Panc1 (cell line): ENCODE measurements around the gene PCDHGC5. TPM values are rescaled to one million over a fixed set of nuclear protein-coding genes. Genes with fewer than 3 reads are reported as not detected.

Experiments used
- ATAC-seq: fragments of 200-7000 bp; cut with Tn5 transposase; 2 replicates; pipeline ENCODE4 v1.9.1; 2020; ENCODE audit warnings: mild to moderate bottlenecking, moderate library complexity
- BruUV-seq: library from RNA; stranded (reverse); fragments of 400-500 nt; replicated peaks from 2 replicates; lab custom pipeline; 2021; lab: Mats Ljungman, UMichigan
- CTCF ChIA-PET: fragments of 300-600 bp; sonication (Branson Sonifier 250); formaldehyde crosslinking; loops from one replicate; lab custom pipeline; 2022; ENCODE audit warnings: antibody characterized with exemption; lab: Charles Lee
- POLR2A ChIA-PET: fragments of 300-600 bp; sonication (Branson Sonifier 250); formaldehyde crosslinking; loops from one replicate; lab custom pipeline; 2022; ENCODE audit warnings: antibody characterized with exemption; lab: Charles Lee
- DNase-seq: peaks from one replicate; pipeline ENCODE4 v3.0.0-alpha.2; 2010; ENCODE audit warnings: low read depth, low spot score
- H3K27ac ChIP-seq: 2 replicates; pipeline ENCODE4 v1.5.1; 2011; ENCODE audit warnings: mild to moderate bottlenecking, low read length, inconsistent platforms
- H3K27me3 ChIP-seq: fragments of 200-500 bp; sonication (Bioruptor generic); 2 replicates; pipeline ENCODE4 v1.6.0; 2014; ENCODE audit warnings: low read length, inconsistent platforms; ENCODE audit not compliant: control insufficient read depth, insufficient read depth
- H3K36me3 ChIP-seq: fragments of 200-500 bp; sonication (Bioruptor generic); 2 replicates; pipeline ENCODE4 v1.5.1; 2014; ENCODE audit warnings: inconsistent platforms, mild to moderate bottlenecking, low read length, moderate library complexity; ENCODE audit not compliant: control insufficient read depth, insufficient read depth
- H3K4me1 ChIP-seq: 2 replicates; pipeline ENCODE4 v1.5.1; 2011; ENCODE audit warnings: inconsistent platforms, mild to moderate bottlenecking, low read length, moderate library complexity; ENCODE audit not compliant: control insufficient read depth, insufficient read depth
- H3K4me3 ChIP-seq, 2 experiments: 2 replicates each; pipeline ENCODE4 v1.5.1; 2011 to 2012; ENCODE audit warnings: low read depth in 2 of 2, low read length in 2 of 2, mild to moderate bottlenecking in 2 of 2, inconsistent platforms in 1 of 2, moderate library complexity in 1 of 2
- H3K9me3 ChIP-seq: fragments of 200-500 bp; sonication (Bioruptor generic); 2 replicates; pipeline ENCODE4 v1.5.1; 2014; ENCODE audit warnings: low read depth, mild to moderate bottlenecking, inconsistent platforms, low read length, moderate library complexity; ENCODE audit not compliant: control insufficient read depth, insufficient read depth
- POLR2AphosphoS5 ChIP-seq: IDR thresholded peaks from 2 replicates; pipeline ENCODE4 v1.6.1; 2012; ENCODE audit warnings: mild to moderate bottlenecking, low read depth, low read length, moderate library complexity
- SIN3A ChIP-seq: IDR thresholded peaks from 2 replicates; pipeline ENCODE4 v1.6.1; 2012; ENCODE audit warnings: low read depth, mild to moderate bottlenecking, low read length, moderate library complexity, borderline replicate concordance; ENCODE audit not compliant: insufficient read depth
- TCF7L2 ChIP-seq: IDR thresholded peaks from 2 replicates; pipeline ENCODE4 v1.6.1; 2011; ENCODE audit warnings: mild to moderate bottlenecking, low read depth, low read length, inconsistent platforms
- in situ Hi-C: cut with HindIII; loops from 2 replicates; pipeline ENCODE4 v1.10.0; 2016; ENCODE audit warnings: low sequenced_read_pairs, low pct_unique_long_range_greater_than_20kb
- intact Hi-C: fragments of 100-400 bp; cut with micrococcal nuclease; formaldehyde crosslinking; loops from one replicate; pipeline ENCODE4 v1.10.0; 2022; ENCODE audit not compliant: unreplicated experiment
- total RNA-seq: library from RNA; stranded (reverse); gene quantifications from one replicate; pipeline ENCODE4 v1.2.1, GENCODE V29; 2021; ENCODE audit not compliant: unreplicated experiment
- TF ChIP-seq, protein P1 (sequence below), 2 experiments: IDR thresholded peaks; 2 replicates each; pipeline ENCODE4 v1.6.1; 2011 to 2012; ENCODE audit warnings: low read depth in 2 of 2, control low read depth in 1 of 2, low read length in 1 of 2, mild to moderate bottlenecking in 1 of 2, moderate library complexity in 1 of 2; ENCODE audit not compliant: insufficient read depth in 1 of 2
- TF ChIP-seq, protein P2 (sequence below): fragments of 450-650 bp; IDR thresholded peaks from 2 replicates; pipeline ENCODE4 v1.5.1; 2017; ENCODE audit warnings: mild to moderate bottlenecking

PCDHGC5 gene
- total RNA-seq, 1 experiment from 2014 or later: 0.36 TPM

DNA sequence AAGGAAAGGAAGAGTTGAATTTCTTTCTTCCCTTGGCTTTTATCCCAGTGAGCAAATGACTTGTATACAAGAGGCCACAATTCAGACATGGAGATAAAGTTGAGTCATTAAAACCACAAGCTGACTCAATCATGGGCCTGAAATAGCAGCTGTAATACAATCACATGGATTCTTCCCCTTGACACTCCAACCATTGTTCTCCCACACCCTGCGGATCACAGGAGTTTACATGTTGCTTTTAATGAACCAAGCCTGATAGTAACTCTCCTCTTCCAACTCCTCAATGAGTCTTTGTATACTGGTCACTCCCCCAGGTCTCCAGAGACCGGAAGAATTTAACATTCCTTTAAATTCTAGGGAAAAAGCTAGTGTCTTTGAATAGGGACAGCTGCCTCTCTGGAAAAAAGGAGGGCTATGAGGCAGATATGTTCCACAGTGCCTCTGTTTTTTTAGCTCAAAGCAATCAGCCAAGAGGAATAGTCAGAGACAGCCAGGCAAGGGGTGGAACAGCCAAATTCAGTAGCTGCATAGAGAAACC, 32.4 kb downstream of the PCDHGC5 start:
- POLR2A ChIA-PET: no interaction called here
- peaks cover 5% of the 10 kb centered on the region for H3K36me3 ChIP-seq

DNA sequence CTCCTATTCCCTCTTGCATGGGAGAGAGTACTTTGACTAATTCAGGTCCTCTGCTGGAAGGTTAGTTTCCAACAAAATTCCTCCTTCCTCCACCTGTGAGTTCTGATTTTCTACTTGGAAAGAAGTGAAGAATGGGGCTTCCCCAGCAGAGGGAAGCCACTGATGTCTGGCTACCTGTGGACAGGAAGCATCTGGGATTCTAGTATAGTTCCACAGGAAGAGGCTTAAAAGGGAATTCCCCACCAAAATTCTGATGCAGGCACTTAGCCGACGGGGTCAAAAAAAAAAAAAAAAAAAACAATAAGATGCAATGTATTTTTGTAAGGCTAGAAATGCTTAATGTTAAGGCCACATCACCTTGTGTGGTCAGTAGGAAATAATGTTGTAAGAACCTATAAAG, 33.4 kb downstream of the PCDHGC5 start:
- no peak overlapping the region for H3K4me3 ChIP-seq
- DNase-seq (no peak), ATAC-seq (no peak)
- no TSS peak for BruUV-seq
- ChIA-PET CTCF (interaction anchor here (1.5 kb wide), 1 partner anchor 105 kb away, joined by 17 read pairs; the partner anchor contains the start of gene PCDHGB7), POLR2A (no interaction called here)
- H3K4me1 ChIP-seq: peaks cover 37% of the 10 kb centered on the region
- no peak for TF ChIP-seq SIN3A
- TF ChIP-seq, protein P1, sequence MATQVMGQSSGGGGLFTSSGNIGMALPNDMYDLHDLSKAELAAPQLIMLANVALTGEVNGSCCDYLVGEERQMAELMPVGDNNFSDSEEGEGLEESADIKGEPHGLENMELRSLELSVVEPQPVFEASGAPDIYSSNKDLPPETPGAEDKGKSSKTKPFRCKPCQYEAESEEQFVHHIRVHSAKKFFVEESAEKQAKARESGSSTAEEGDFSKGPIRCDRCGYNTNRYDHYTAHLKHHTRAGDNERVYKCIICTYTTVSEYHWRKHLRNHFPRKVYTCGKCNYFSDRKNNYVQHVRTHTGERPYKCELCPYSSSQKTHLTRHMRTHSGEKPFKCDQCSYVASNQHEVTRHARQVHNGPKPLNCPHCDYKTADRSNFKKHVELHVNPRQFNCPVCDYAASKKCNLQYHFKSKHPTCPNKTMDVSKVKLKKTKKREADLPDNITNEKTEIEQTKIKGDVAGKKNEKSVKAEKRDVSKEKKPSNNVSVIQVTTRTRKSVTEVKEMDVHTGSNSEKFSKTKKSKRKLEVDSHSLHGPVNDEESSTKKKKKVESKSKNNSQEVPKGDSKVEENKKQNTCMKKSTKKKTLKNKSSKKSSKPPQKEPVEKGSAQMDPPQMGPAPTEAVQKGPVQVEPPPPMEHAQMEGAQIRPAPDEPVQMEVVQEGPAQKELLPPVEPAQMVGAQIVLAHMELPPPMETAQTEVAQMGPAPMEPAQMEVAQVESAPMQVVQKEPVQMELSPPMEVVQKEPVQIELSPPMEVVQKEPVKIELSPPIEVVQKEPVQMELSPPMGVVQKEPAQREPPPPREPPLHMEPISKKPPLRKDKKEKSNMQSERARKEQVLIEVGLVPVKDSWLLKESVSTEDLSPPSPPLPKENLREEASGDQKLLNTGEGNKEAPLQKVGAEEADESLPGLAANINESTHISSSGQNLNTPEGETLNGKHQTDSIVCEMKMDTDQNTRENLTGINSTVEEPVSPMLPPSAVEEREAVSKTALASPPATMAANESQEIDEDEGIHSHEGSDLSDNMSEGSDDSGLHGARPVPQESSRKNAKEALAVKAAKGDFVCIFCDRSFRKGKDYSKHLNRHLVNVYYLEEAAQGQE (IDR thresholded peaks at IDR 0.05; ENCODE audit: insufficient read depth in 1 of 2, low read depth in 2 of 2, low read length in 1 of 2): no peak
- TF ChIP-seq, protein P2, sequence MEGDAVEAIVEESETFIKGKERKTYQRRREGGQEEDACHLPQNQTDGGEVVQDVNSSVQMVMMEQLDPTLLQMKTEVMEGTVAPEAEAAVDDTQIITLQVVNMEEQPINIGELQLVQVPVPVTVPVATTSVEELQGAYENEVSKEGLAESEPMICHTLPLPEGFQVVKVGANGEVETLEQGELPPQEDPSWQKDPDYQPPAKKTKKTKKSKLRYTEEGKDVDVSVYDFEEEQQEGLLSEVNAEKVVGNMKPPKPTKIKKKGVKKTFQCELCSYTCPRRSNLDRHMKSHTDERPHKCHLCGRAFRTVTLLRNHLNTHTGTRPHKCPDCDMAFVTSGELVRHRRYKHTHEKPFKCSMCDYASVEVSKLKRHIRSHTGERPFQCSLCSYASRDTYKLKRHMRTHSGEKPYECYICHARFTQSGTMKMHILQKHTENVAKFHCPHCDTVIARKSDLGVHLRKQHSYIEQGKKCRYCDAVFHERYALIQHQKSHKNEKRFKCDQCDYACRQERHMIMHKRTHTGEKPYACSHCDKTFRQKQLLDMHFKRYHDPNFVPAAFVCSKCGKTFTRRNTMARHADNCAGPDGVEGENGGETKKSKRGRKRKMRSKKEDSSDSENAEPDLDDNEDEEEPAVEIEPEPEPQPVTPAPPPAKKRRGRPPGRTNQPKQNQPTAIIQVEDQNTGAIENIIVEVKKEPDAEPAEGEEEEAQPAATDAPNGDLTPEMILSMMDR: no peak
- no peak for TF ChIP-seq TCF7L2
- TF ChIP-seq POLR2AphosphoS5: no peak
- peak overlapping the region; percentile 86 for H3K27ac ChIP-seq
- no peaks in the 10 kb centered on the region; the same call in 1 of the 2 replicates for H3K9me3 ChIP-seq
- H3K36me3 ChIP-seq: peaks cover 5% of the 10 kb centered on the region
- intact Hi-C loops (loop anchor here (10.0 kb wide), 1 partner anchor 168 kb away; the partner anchor contains the start of genes PCDHGA4, PCDHGB1 and PCDHGB2), in situ Hi-C loops (no loop called here)
- no peaks in the 10 kb centered on the region for H3K27me3 ChIP-seq

More for the DNA sequence above, 32.4 kb downstream of the PCDHGC5 start:
- DNase-seq (peak; percentile 97), ATAC-seq (peak; percentile 89)
- CTCF ChIA-PET: interaction anchor here (1.0 to 1.5 kb wide), 2 partner anchors 8 to 104 kb away, joined by 3 to 17 read pairs; partner anchors contain the start of gene PCDHGB7
- intact Hi-C loops: loop anchor here (10.0 kb wide), 1 partner anchor 167 kb away; the partner anchor contains the start of genes PCDHGA4, PCDHGB1 and PCDHGB2
- no peaks in the 10 kb centered on the region; the same call in 1 of the 2 replicates for H3K9me3 ChIP-seq
- no peak overlapping the region for H3K4me3 ChIP-seq
- peak overlapping the region; percentile 86 for H3K27ac ChIP-seq
- no peaks in the 10 kb centered on the region for H3K27me3 ChIP-seq
- H3K4me1 ChIP-seq: peaks cover 38% of the 10 kb centered on the region
- peak; percentile 84 for TF ChIP-seq POLR2AphosphoS5
- TF ChIP-seq, protein P1 (IDR thresholded peaks at IDR 0.05; ENCODE audit: insufficient read depth in 1 of 2, low read depth in 2 of 2, low read length in 1 of 2): 0 out of 4 replicates have a peak, but pooled peaks of 1 of the 2 experiments have one; percentile 20
- no peak for TF ChIP-seq SIN3A
- BruUV-seq: no TSS peak
- in situ Hi-C loops: no loop called here
